HG03342 (cell line): ENCODE measurements around the gene ZCCHC14.

Experiments used
- ATAC-seq: cut with Tn5 transposase; IDR thresholded peaks from one replicate; pipeline ENCODE4 v1.9.1; 2021; ENCODE audit warnings: mild to moderate bottlenecking, moderate library complexity; ENCODE audit not compliant: unreplicated experiment

The ZCCHC14 gene

GRCh38 chr16:87459833-87460232 is 33.0 kb downstream of the ZCCHC14 start:
- no peak for ATAC-seq

GRCh38 chr16:87459027-87459426 is 33.8 kb downstream of the ZCCHC14 start:
- no peak for ATAC-seq

GRCh38 chr16:87458424-87458915 is 34.4 kb downstream of the ZCCHC14 start:
- no peak for ATAC-seq

GRCh38 chr16:87457709-87458423 is 35.0 kb downstream of the ZCCHC14 start:
- no peak for ATAC-seq

- no peak for ATAC-seq
Measured at GRCh38 chr16:87457061-87457611, 35.7 kb downstream of the ZCCHC14 start.

GRCh38 chr16:87454391-87454790 is 38.4 kb downstream of the ZCCHC14 start:
- no peak for ATAC-seq

- no peak for ATAC-seq
Measured at GRCh38 chr16:87453326-87453725, 39.5 kb downstream of the ZCCHC14 start.

GRCh38 chr16:87451563-87452210 is 41.1 kb downstream of the ZCCHC14 start:
- ATAC-seq = no peak

GRCh38 chr16:87448866-87449265 is 44.0 kb downstream of the ZCCHC14 start:
- ATAC-seq = no peak

- no peak for ATAC-seq
Measured at GRCh38 chr16:87447323-87447722, 45.5 kb downstream of the ZCCHC14 start.

- no peak for ATAC-seq
Measured at GRCh38 chr16:87446479-87446878, 46.3 kb downstream of the ZCCHC14 start.

GRCh38 chr16:87445486-87445885 is 47.3 kb downstream of the ZCCHC14 start:
- ATAC-seq = no peak

- no peak for ATAC-seq
Measured at GRCh38 chr16:87443964-87444363, 48.9 kb downstream of the ZCCHC14 start.

GRCh38 chr16:87443016-87443415 is 49.8 kb downstream of the ZCCHC14 start:
- no peak for ATAC-seq

GRCh38 chr16:87442581-87442966 is 50.2 kb downstream of the ZCCHC14 start:
- no peak for ATAC-seq

- ATAC-seq = no peak
Measured at GRCh38 chr16:87441886-87442580, 50.8 kb downstream of the ZCCHC14 start.

- ATAC-seq = no peak
Measured at GRCh38 chr16:87439926-87440325, 52.9 kb downstream of the ZCCHC14 start.

- no peak for ATAC-seq
Measured at GRCh38 chr16:87438611-87438985, 54.2 kb downstream of the ZCCHC14 start.

GRCh38 chr16:87437911-87438610 is 54.8 kb downstream of the ZCCHC14 start:
- ATAC-seq = no peak

GRCh38 chr16:87437327-87437726 is 55.5 kb downstream of the ZCCHC14 start:
- no peak for ATAC-seq
